Measurements from ENCODE around the gene SLC49A3.
"Not testable (repeated sequence)": the region's sequence is repeated elsewhere in the genome, so short reads cannot be mapped to it uniquely, and the experiment has no call there.

SLC49A3 gene

DNA sequence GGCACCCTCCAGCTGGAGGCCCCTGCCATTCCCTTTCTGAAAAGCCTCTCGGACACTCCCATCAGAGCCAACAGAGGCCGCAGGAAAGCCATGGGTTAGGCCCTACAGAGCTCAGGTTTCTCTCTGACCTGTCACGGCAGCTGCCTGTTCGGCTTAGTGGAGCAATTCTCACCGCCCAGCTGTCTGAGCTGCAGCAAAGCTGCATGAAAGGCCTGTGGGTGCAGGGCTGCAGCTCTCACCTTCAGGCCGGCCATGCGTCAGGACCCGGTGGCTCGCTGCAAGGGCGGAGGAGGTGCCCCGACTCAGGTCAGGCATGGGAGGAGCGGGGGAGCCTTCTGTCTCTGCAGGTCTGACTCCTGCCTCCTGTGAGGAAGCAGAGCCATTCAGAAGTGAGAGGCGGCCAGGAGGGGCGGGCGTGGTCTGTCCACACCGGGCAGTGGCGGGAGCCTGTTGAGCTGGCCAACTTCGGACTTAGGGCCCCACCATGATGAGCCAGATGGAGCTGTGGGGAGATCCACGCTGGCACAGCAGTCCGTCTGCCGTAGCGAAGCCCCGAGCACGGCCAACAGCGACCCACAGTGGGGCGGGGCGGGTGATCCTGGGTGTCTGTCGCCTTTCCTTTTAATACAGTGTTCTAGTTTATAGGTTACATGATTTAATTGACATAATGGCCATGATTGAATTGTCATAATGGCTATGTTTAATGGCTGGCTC, 40.2 kb downstream of the SLC49A3 start:
- Histone ChIP-seq H3K9ac (ENCODE audit: low read depth, low read length) (no peak overlapping the region), H3K27me3 (ENCODE audit: insufficient read depth, low read length, poor library complexity) (no peaks in the 10 kb centered on the region), H3K9me3 (ENCODE audit: insufficient read depth, low read length, severe bottlenecking) (no peaks in the 10 kb centered on the region), H3K79me2 (ENCODE audit: insufficient read depth, low read length) (no peaks in the 10 kb centered on the region), H3K4me1 (ENCODE audit: insufficient read depth, low read length) (no peaks in the 10 kb centered on the region), H3K36me3 (ENCODE audit: insufficient read depth, low read length) (no peaks in the 10 kb centered on the region), H2AFZ (ENCODE audit: low read depth, low read length) (no peak overlapping the region), H3K27ac (ENCODE audit: low read length) (no peak overlapping the region), H3K4me3 (ENCODE audit: low read depth in 1 of 2, low read length in 2 of 2) (no peak overlapping the region), H4K20me1 (ENCODE audit: insufficient read depth, low read length) (no peaks in the 10 kb centered on the region), H3K4me2 (ENCODE audit: insufficient read depth, low read length) (no peak overlapping the region)
- ATAC-seq (ENCODE audit: insufficient read depth, low read depth): no peak
- no peak for DNase-seq
- TF ChIP-seq, protein P1, sequence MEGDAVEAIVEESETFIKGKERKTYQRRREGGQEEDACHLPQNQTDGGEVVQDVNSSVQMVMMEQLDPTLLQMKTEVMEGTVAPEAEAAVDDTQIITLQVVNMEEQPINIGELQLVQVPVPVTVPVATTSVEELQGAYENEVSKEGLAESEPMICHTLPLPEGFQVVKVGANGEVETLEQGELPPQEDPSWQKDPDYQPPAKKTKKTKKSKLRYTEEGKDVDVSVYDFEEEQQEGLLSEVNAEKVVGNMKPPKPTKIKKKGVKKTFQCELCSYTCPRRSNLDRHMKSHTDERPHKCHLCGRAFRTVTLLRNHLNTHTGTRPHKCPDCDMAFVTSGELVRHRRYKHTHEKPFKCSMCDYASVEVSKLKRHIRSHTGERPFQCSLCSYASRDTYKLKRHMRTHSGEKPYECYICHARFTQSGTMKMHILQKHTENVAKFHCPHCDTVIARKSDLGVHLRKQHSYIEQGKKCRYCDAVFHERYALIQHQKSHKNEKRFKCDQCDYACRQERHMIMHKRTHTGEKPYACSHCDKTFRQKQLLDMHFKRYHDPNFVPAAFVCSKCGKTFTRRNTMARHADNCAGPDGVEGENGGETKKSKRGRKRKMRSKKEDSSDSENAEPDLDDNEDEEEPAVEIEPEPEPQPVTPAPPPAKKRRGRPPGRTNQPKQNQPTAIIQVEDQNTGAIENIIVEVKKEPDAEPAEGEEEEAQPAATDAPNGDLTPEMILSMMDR (IDR thresholded peaks at IDR 0.05; ENCODE audit: borderline replicate concordance, extremely low read depth, low read length, poor library complexity, severe bottlenecking): no peak
- no peak for TF ChIP-seq EZH2 (IDR thresholded peaks at IDR 0.05; ENCODE audit: borderline replicate concordance, low read depth, low read length, severe bottlenecking)

- TF ChIP-seq, protein P1 (IDR thresholded peaks at IDR 0.05; ENCODE audit: borderline replicate concordance, extremely low read depth, low read length, poor library complexity, severe bottlenecking): no peak
- TF ChIP-seq EZH2 (IDR thresholded peaks at IDR 0.05; ENCODE audit: borderline replicate concordance, low read depth, low read length, severe bottlenecking): no peak
- Histone ChIP-seq H2AFZ (ENCODE audit: low read depth, low read length) (no peak overlapping the region), H3K4me3 (ENCODE audit: low read depth in 1 of 2, low read length in 2 of 2) (no peak overlapping the region), H3K4me2 (ENCODE audit: insufficient read depth, low read length) (no peak overlapping the region), H3K79me2 (ENCODE audit: insufficient read depth, low read length) (no peaks in the 10 kb centered on the region), H4K20me1 (ENCODE audit: insufficient read depth, low read length) (no peaks in the 10 kb centered on the region), H3K9me3 (ENCODE audit: insufficient read depth, low read length, severe bottlenecking) (no peaks in the 10 kb centered on the region), H3K27ac (ENCODE audit: low read length) (no peak overlapping the region), H3K4me1 (ENCODE audit: insufficient read depth, low read length) (no peaks in the 10 kb centered on the region), H3K27me3 (ENCODE audit: insufficient read depth, low read length, poor library complexity) (no peaks in the 10 kb centered on the region), H3K9ac (ENCODE audit: low read depth, low read length) (no peak overlapping the region), H3K36me3 (ENCODE audit: insufficient read depth, low read length) (no peaks in the 10 kb centered on the region)
- no peak for ATAC-seq (ENCODE audit: insufficient read depth, low read depth)
- DNase-seq: no peak
Observed at GRCh38 chr4:647481-647880, 41.5 kb downstream of the SLC49A3 start.

- TF ChIP-seq EZH2 (IDR thresholded peaks at IDR 0.05; ENCODE audit: borderline replicate concordance, low read depth, low read length, severe bottlenecking): no peak
- TF ChIP-seq, protein P1 (IDR thresholded peaks at IDR 0.05; ENCODE audit: borderline replicate concordance, extremely low read depth, low read length, poor library complexity, severe bottlenecking): no peak
- no peaks in the 10 kb centered on the region for H3K9me3 ChIP-seq (ENCODE audit: insufficient read depth, low read length, severe bottlenecking)
- ATAC-seq (ENCODE audit: insufficient read depth, low read depth) (no peak), DNase-seq (no peak)
- no peak overlapping the region for H3K9ac ChIP-seq (ENCODE audit: low read depth, low read length)
- H3K4me3 ChIP-seq (ENCODE audit: low read depth in 1 of 2, low read length in 2 of 2): no peak overlapping the region
- no peaks in the 10 kb centered on the region for H4K20me1 ChIP-seq (ENCODE audit: insufficient read depth, low read length)
- H3K79me2 ChIP-seq (ENCODE audit: insufficient read depth, low read length): no peaks in the 10 kb centered on the region
- H3K27me3 ChIP-seq (ENCODE audit: insufficient read depth, low read length, poor library complexity): no peaks in the 10 kb centered on the region
- no peak overlapping the region for H3K4me2 ChIP-seq (ENCODE audit: insufficient read depth, low read length)
- no peak overlapping the region for H2AFZ ChIP-seq (ENCODE audit: low read depth, low read length)
- no peaks in the 10 kb centered on the region for H3K36me3 ChIP-seq (ENCODE audit: insufficient read depth, low read length)
- H3K27ac ChIP-seq (ENCODE audit: low read length): no peak overlapping the region
- no peaks in the 10 kb centered on the region for H3K4me1 ChIP-seq (ENCODE audit: insufficient read depth, low read length)
Observed at GRCh38 chr4:646460-646859, 42.5 kb downstream of the SLC49A3 start.

DNA sequence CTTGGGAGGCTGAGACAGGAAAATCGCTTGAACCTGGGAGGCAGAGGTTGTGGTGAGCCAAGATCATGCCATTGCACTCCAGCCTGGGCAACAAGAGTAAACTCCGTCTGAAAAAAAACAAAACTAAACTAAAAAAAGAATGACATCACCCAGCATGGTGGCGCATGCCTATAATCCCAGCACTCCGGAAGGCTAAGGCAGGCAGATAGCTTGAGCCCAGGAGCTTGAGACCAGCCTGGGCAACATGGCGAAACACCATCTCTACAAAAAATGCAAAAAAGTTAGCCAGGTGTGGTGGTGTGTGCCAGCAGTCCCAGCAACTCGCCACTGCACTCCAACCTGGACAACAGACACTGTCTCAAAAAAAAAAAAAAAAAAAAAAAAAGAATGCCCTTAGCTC, 46.6 kb downstream of the SLC49A3 start:
- not testable (repeated sequence) for H3K27me3 ChIP-seq (ENCODE audit: insufficient read depth, low read length, poor library complexity); H3K79me2 ChIP-seq (ENCODE audit: insufficient read depth, low read length); H3K4me1 ChIP-seq (ENCODE audit: insufficient read depth, low read length); H3K36me3 ChIP-seq (ENCODE audit: insufficient read depth, low read length); ATAC-seq (ENCODE audit: insufficient read depth, low read depth); H3K4me3 ChIP-seq (ENCODE audit: low read depth in 1 of 2, low read length in 2 of 2); H2AFZ ChIP-seq (ENCODE audit: low read depth, low read length); H3K9ac ChIP-seq (ENCODE audit: low read depth, low read length); H3K4me2 ChIP-seq (ENCODE audit: insufficient read depth, low read length); H4K20me1 ChIP-seq (ENCODE audit: insufficient read depth, low read length); H3K27ac ChIP-seq (ENCODE audit: low read length); H3K9me3 ChIP-seq (ENCODE audit: insufficient read depth, low read length, severe bottlenecking); DNase-seq
